ENCODE results near the gene ITGB6.

DNA sequence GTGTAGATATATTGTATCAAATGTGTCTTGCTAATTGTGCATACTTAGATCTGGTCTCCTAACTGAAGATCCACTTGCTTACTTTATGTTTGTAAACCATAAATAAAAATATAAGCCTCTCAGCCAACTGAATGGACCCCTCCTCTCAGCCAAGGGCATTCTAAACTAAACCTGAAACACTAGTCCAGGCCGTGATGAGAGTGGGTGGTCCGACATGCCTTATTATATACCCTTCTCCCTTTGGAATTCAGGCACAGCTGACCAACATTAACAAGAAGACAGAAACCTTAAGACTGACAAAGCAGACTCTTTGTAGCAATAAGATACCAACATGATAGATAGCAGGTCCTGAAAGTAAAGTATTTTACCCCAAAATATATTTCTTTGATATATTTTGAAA lies 73.3 kb downstream of the ITGB6 start:
- TF ChIP-seq EP300 (IDR thresholded peaks at IDR 0.05; ENCODE audit: borderline replicate concordance) (no peak), EGR1 (IDR thresholded peaks at IDR 0.05) (no peak), YY1 (IDR thresholded peaks at IDR 0.05; ENCODE audit: low read depth) (no peak), MAX (IDR thresholded peaks at IDR 0.05) (no peak), TAF1 (IDR thresholded peaks at IDR 0.05; ENCODE audit: low read depth) (no peak), TEAD4 (IDR thresholded peaks at IDR 0.05) (no peak), NFIC (IDR thresholded peaks at IDR 0.05) (no peak), ZBTB7A (IDR thresholded peaks at IDR 0.05; ENCODE audit: low read depth) (no peak), FOXM1 (IDR thresholded peaks at IDR 0.05; ENCODE audit: borderline replicate concordance, low read depth) (no peak)
- TF ChIP-seq, protein P1, sequence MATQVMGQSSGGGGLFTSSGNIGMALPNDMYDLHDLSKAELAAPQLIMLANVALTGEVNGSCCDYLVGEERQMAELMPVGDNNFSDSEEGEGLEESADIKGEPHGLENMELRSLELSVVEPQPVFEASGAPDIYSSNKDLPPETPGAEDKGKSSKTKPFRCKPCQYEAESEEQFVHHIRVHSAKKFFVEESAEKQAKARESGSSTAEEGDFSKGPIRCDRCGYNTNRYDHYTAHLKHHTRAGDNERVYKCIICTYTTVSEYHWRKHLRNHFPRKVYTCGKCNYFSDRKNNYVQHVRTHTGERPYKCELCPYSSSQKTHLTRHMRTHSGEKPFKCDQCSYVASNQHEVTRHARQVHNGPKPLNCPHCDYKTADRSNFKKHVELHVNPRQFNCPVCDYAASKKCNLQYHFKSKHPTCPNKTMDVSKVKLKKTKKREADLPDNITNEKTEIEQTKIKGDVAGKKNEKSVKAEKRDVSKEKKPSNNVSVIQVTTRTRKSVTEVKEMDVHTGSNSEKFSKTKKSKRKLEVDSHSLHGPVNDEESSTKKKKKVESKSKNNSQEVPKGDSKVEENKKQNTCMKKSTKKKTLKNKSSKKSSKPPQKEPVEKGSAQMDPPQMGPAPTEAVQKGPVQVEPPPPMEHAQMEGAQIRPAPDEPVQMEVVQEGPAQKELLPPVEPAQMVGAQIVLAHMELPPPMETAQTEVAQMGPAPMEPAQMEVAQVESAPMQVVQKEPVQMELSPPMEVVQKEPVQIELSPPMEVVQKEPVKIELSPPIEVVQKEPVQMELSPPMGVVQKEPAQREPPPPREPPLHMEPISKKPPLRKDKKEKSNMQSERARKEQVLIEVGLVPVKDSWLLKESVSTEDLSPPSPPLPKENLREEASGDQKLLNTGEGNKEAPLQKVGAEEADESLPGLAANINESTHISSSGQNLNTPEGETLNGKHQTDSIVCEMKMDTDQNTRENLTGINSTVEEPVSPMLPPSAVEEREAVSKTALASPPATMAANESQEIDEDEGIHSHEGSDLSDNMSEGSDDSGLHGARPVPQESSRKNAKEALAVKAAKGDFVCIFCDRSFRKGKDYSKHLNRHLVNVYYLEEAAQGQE (IDR thresholded peaks at IDR 0.05; ENCODE audit: low read depth) = no peak
